Loucy (cell line): ENCODE results near the gene ZNF536.

ENCODE experiments used
- CTCF ChIP-seq: fragments of 200-600 bp; sonication (generic); conservative IDR thresholded peaks from 2 replicates; pipeline ENCODE4 v1.5.1; 2014; ENCODE audit warnings: mild to moderate bottlenecking, antibody characterized with exemption, low read length
- EZH2phosphoT487 ChIP-seq: fragments of 200-600 bp; IDR thresholded peaks from 2 replicates; pipeline ENCODE4 v1.6.1; 2018; ENCODE audit warnings: antibody characterized with exemption, mild to moderate bottlenecking, moderate library complexity, borderline replicate concordance

- TF ChIP-seq CTCF (no peak), EZH2phosphoT487 (no peak)
These were observed 198.0 kb downstream of the ZNF536 start for GRCh38 chr19:30570194-30570593.
